ENCODE data around the gene PSME2. TPM values are rescaled to one million over a fixed set of nuclear protein-coding genes. Genes with fewer than 3 reads are reported as not detected.

PSME2 gene
- total RNA-seq, 1 donor from 2014 or later: 26.9 TPM

DNA sequence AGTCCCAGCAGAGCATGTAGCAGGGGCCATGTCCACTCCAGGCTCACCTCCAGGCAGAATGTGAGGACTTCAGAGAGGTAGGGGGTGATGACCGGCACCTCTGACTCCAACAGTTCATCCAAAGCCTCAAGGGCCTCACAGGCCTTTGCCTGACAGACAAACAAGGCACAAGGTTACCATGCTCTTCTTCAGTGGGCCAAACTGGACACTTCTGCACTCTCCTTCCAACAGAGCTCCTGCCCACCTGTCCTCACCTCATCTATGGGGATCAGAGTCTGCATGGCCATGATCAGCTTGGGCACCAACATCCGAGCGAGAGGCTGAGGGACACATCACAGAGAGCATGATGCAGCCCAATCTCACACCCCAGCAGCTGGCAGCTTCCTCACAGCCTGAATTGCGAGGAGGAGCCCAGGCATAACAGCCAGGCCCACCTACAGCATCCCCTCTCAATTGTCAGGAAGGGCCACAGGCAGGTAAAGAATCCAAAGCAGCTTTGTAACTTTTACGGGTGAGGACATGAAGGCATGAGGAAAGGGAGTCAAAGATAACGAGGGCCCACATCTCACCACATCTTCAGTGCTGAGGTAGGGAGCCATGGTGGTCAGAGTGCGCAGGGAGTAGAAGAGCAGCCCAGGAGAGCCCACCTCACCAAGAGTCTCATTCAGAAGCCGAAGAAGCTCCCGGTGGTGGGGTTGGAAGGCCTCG is 40.6 kb upstream of the PSME2 start:
- FAIRE-seq (no peak), DNase-seq (ENCODE audit: low read depth) (no peak)
- Histone ChIP-seq H3K27me3 (ENCODE audit: control insufficient read depth, insufficient read depth, low read length) (no peaks in the 10 kb centered on the region), H3K36me3 (ENCODE audit: control insufficient read depth, insufficient read depth, low read length) (peaks cover 32% of the 10 kb centered on the region), H3K4me3 (ENCODE audit: low read depth, low read length) (no peak overlapping the region)
- TF ChIP-seq CTCF (IDR thresholded peaks at IDR 0.05; ENCODE audit: insufficient read depth, low read length, severe bottlenecking): no peak

DNA sequence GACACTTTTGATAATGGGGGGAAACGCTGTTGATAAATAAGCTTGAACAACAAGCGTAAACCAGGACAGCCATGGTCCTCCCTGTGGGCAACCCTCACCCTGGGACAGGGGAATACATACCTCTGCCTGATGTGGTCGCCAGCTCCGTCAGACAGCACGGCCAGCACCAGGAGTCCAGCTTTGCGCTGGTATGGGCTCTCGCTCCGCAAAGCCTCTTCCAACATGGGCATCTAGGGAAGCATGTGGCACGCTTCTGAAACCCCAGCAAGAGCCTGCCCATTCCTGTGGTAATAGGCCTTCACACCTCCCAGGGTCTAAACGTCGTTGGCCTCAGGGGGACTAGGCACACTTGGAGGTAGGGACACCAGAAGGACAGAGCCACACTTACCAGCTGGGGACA is 39.3 kb upstream of the PSME2 start:
- Histone ChIP-seq H3K4me3 (ENCODE audit: low read depth, low read length) (no peak overlapping the region), H3K36me3 (ENCODE audit: control insufficient read depth, insufficient read depth, low read length) (peaks cover 32% of the 10 kb centered on the region), H3K27me3 (ENCODE audit: control insufficient read depth, insufficient read depth, low read length) (no peaks in the 10 kb centered on the region)
- no peak for TF ChIP-seq CTCF (IDR thresholded peaks at IDR 0.05; ENCODE audit: insufficient read depth, low read length, severe bottlenecking)
- FAIRE-seq (no peak), DNase-seq (ENCODE audit: low read depth) (no peak)

DNA sequence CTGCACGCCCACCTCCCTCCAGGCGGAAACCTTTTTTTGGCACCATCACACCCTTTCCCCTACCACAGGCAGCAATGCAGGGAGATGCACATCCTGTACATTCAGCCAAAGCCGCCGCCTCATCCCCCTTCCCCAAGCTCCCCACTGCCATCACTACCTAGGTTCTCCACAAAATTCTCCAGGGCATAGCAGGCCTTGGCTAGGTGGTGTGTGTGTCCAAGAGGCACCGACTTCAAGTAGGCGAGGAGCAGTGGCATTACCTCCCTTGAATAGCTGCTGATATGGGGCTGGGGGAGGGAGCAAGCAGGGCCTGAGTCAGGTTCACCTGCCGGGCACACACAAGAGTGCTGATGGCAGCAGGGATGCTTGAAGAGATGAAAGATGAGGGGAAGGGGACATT is 38.6 kb upstream of the PSME2 start:
- Histone ChIP-seq H3K4me3 (ENCODE audit: low read depth, low read length) (no peak overlapping the region), H3K36me3 (ENCODE audit: control insufficient read depth, insufficient read depth, low read length) (peaks cover 33% of the 10 kb centered on the region), H3K27me3 (ENCODE audit: control insufficient read depth, insufficient read depth, low read length) (no peaks in the 10 kb centered on the region)
- no peak for TF ChIP-seq CTCF (IDR thresholded peaks at IDR 0.05; ENCODE audit: insufficient read depth, low read length, severe bottlenecking)
- DNase-seq (ENCODE audit: low read depth) (no peak), FAIRE-seq (no peak)

GRCh38 chr14:24184104-24184970 is 37.9 kb upstream of the PSME2 start:
- H3K27me3 ChIP-seq (ENCODE audit: control insufficient read depth, insufficient read depth, low read length): no peaks in the 10 kb centered on the region
- TF ChIP-seq CTCF (IDR thresholded peaks at IDR 0.05; ENCODE audit: insufficient read depth, low read length, severe bottlenecking): no peak
- DNase-seq (ENCODE audit: low read depth) (no peak), FAIRE-seq (no peak)
- H3K36me3 ChIP-seq (ENCODE audit: control insufficient read depth, insufficient read depth, low read length): peaks cover 33% of the 10 kb centered on the region
- H3K4me3 ChIP-seq (ENCODE audit: low read depth, low read length): no peak overlapping the region

DNA sequence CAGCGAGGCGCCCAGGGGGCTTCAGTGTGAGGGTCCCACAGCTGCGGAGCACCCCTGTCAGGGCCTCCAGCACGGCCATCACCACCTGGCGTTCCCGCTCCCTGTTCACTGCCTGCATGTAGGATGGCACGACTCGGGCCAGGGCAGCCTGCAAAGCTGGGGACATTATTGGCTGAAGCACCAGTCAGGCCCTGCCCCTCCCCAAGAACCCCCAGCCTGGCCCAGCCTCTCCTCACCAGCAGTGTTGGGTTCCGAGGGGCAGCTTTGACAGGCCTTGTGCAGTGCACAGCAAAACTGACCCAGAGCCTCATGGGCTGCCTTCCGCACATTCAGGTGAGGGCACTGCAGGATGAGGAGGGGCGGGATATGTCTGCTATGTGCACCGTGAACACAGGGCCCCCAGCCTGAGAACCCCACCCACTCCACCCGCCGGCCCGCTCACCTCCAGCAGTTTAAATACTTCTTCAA is 36.6 kb upstream of the PSME2 start:
- no peaks in the 10 kb centered on the region for H3K27me3 ChIP-seq (ENCODE audit: control insufficient read depth, insufficient read depth, low read length)
- no peak for FAIRE-seq

More for the DNA sequence above, 36.6 kb upstream of the PSME2 start:
- Histone ChIP-seq H3K36me3 (ENCODE audit: control insufficient read depth, insufficient read depth, low read length) (peaks cover 44% of the 10 kb centered on the region), H3K4me3 (ENCODE audit: low read depth, low read length) (no peak overlapping the region)
- no peak for TF ChIP-seq CTCF (IDR thresholded peaks at IDR 0.05; ENCODE audit: insufficient read depth, low read length, severe bottlenecking)
- DNase-seq (ENCODE audit: low read depth): no peak

All from bronchial epithelial cell (primary cell).